GM19023 (cell line): Measurements from ENCODE around the gene ORM1.

ENCODE experiments used
- ATAC-seq: cut with Tn5 transposase; IDR thresholded peaks from one replicate; pipeline ENCODE4 v1.9.1; 2021; ENCODE audit warnings: mild to moderate bottlenecking, moderate library complexity; ENCODE audit not compliant: unreplicated experiment

Gene ORM1

GRCh38 chr9:114287001-114287762 lies 35.7 kb upstream of the ORM1 start:
- ATAC-seq: no peak

GRCh38 chr9:114287763-114288192 lies 35.1 kb upstream of the ORM1 start:
- ATAC-seq: no peak

- ATAC-seq: no peak
Measured at GRCh38 chr9:114288193-114289091, 34.5 kb upstream of the ORM1 start.

- no peak for ATAC-seq
Measured at GRCh38 chr9:114289106-114289505, 33.8 kb upstream of the ORM1 start.

GRCh38 chr9:114289571-114290481 lies 33.1 kb upstream of the ORM1 start:
- no peak for ATAC-seq

- ATAC-seq: no peak
Measured at GRCh38 chr9:114290561-114290986, 32.3 kb upstream of the ORM1 start.

- ATAC-seq: no peak
Measured at GRCh38 chr9:114291064-114291474, 31.8 kb upstream of the ORM1 start.

- ATAC-seq: no peak
Measured at GRCh38 chr9:114291886-114292590, 30.9 kb upstream of the ORM1 start.

- ATAC-seq: no peak
Measured at GRCh38 chr9:114294664-114295063, 28.2 kb upstream of the ORM1 start.

GRCh38 chr9:114296338-114296737 lies 26.6 kb upstream of the ORM1 start:
- ATAC-seq: no peak

GRCh38 chr9:114299286-114300152 lies 23.4 kb upstream of the ORM1 start:
- ATAC-seq: no peak

- no peak for ATAC-seq
Measured at GRCh38 chr9:114300153-114300845, 22.6 kb upstream of the ORM1 start.

- no peak for ATAC-seq
Measured at GRCh38 chr9:114300846-114301797, 21.8 kb upstream of the ORM1 start.

GRCh38 chr9:114301798-114302565 lies 20.9 kb upstream of the ORM1 start:
- ATAC-seq: no peak

GRCh38 chr9:114302727-114303126 lies 20.2 kb upstream of the ORM1 start:
- ATAC-seq: no peak

GRCh38 chr9:114303571-114303970 lies 19.3 kb upstream of the ORM1 start:
- no peak for ATAC-seq

GRCh38 chr9:114303977-114304376 lies 18.9 kb upstream of the ORM1 start:
- ATAC-seq: no peak
